ENCODE data around the gene DDX56. TPM values are rescaled to one million over a fixed set of nuclear protein-coding genes. Genes with fewer than 3 reads are reported as not detected.

The DDX56 gene
- polyA plus RNA-seq, 1 of the 3 experiments (the other 2 are of a cell fraction) = 97.1 TPM

GRCh38 chr7:44537442-44537841, 36.3 kb downstream of the DDX56 start:
- H3K4me3 ChIP-seq (ENCODE audit: low read depth in 2 of 2, low read length in 1 of 2) = no peak overlapping the region
- no peak overlapping the region for H3K4me2 ChIP-seq
- H3K9me3 ChIP-seq = no peaks in the 10 kb centered on the region
- H3K9me2 ChIP-seq = no peaks in the 10 kb centered on the region
- no peaks in the 10 kb centered on the region for H3K36me3 ChIP-seq (replicated peaks in 1 of 2; ENCODE audit: control insufficient read depth in 1 of 2, insufficient read depth in 2 of 2, low read length in 1 of 2)
- H3K79me2 ChIP-seq (ENCODE audit: insufficient read depth) = no peaks in the 10 kb centered on the region
- WGBS (ENCODE audit: low lambda C conversion rate) = 84% methylated on average over 6 of the region's 6 CpGs
- H3K4me1 ChIP-seq (ENCODE audit: control insufficient read depth in 1 of 2, insufficient read depth in 2 of 2, low read depth in 1 of 2, low read length in 1 of 2) = peaks cover 0 to 16% of the 10 kb centered on the region in 2 experiments; a peak in 1 of 4 replicates
- no peaks in the 10 kb centered on the region for H4K20me1 ChIP-seq (ENCODE audit: insufficient read depth)
- no peak overlapping the region for H2AFZ ChIP-seq (ENCODE audit: low read depth)
- no peaks in the 10 kb centered on the region for H3F3A ChIP-seq (replicated peaks; ENCODE audit: insufficient read depth)
- ChIA-PET POLR2A (interaction anchor here (1.3 kb wide), 1 partner anchor 37 kb away, joined by 4 read pairs; no protein-coding TSS in a partner anchor), CTCF (interaction anchor here (0.6 to 5.3 kb wide), 6 partner anchors 7 to 440 kb away, joined by 3 to 34 read pairs (median 5); no protein-coding TSS in a partner anchor)
- TF ChIP-seq GABPA (IDR thresholded peaks at IDR 0.05; ENCODE audit: low read depth) (no peak), RCOR1 (IDR thresholded peaks at IDR 0.05; ENCODE audit: low read length) (no peak)
- no peak for DNase-seq
- no peaks in the 10 kb centered on the region for H3K27me3 ChIP-seq (ENCODE audit: insufficient read depth)
- H3K9ac ChIP-seq = no peak overlapping the region
- H3K27ac ChIP-seq (ENCODE audit: low read depth in 2 of 2, low read length in 1 of 2) = no peak overlapping the region

GRCh38 chr7:44536090-44536489, 37.6 kb downstream of the DDX56 start:
- 65% methylated on average over 10 of the region's 10 CpGs for WGBS (ENCODE audit: low lambda C conversion rate)
- no peak overlapping the region for H3K27ac ChIP-seq (ENCODE audit: low read depth in 2 of 2, low read length in 1 of 2)
- no peak overlapping the region for H3K4me2 ChIP-seq
- H3K4me3 ChIP-seq (ENCODE audit: low read depth in 2 of 2, low read length in 1 of 2) = no peak overlapping the region
- H3K79me2 ChIP-seq (ENCODE audit: insufficient read depth) = no peaks in the 10 kb centered on the region
- CTCF ChIA-PET = interaction anchor here (1.4 to 5.3 kb wide), 6 partner anchors 8 to 295 kb away, joined by 6 to 34 read pairs (median 26); no protein-coding TSS in a partner anchor
- H3K36me3 ChIP-seq (replicated peaks in 1 of 2; ENCODE audit: control insufficient read depth in 1 of 2, insufficient read depth in 2 of 2, low read length in 1 of 2) = no peaks in the 10 kb centered on the region
- TF ChIP-seq SMC3 (IDR thresholded peaks at IDR 0.05; ENCODE audit: low read depth, low read length) = no peak
- no peak for TF ChIP-seq POLR2AphosphoS5 (IDR thresholded peaks at IDR 0.05; ENCODE audit: low read depth, low read length)
- TF ChIP-seq GABPA (IDR thresholded peaks at IDR 0.05; ENCODE audit: low read depth) = no peak
- no peak for TF ChIP-seq MXI1 (IDR thresholded peaks at IDR 0.05; ENCODE audit: low read depth, low read length)
- no peak for TF ChIP-seq JUND (IDR thresholded peaks at IDR 0.05)
- TF ChIP-seq TEAD4 (IDR thresholded peaks at IDR 0.05; ENCODE audit: borderline replicate concordance, insufficient read depth) = no peak
- no peak for TF ChIP-seq NRF1 (IDR thresholded peaks at IDR 0.05; ENCODE audit: low read depth, low read length)
- no peak for TF ChIP-seq GATA2 (CRISPR knock-in tag; IDR thresholded peaks at IDR 0.05)
- no peak for TF ChIP-seq TCF12 (IDR thresholded peaks at IDR 0.05)
- TF ChIP-seq TAF1 (IDR thresholded peaks at IDR 0.05; ENCODE audit: borderline replicate concordance, low read depth, low read length) = no peak
- no peak for TF ChIP-seq USF2 (IDR thresholded peaks at IDR 0.05; ENCODE audit: borderline replicate concordance, low read depth, low read length)
- no peak for TF ChIP-seq EZH2phosphoT487 (IDR thresholded peaks at IDR 0.05; ENCODE audit: borderline replicate concordance, low read depth)
- no peak for TF ChIP-seq PBX3 (IDR thresholded peaks at IDR 0.05)
- no peak for TF ChIP-seq RXRA (IDR thresholded peaks at IDR 0.05; ENCODE audit: borderline replicate concordance, low read depth)
- TF ChIP-seq FOSL2 (IDR thresholded peaks at IDR 0.05; ENCODE audit: borderline replicate concordance, low read depth) = no peak
- no peaks in the 10 kb centered on the region for H3K9me2 ChIP-seq
- peaks cover 0 to 6% of the 10 kb centered on the region in 2 experiments; a peak in 1 of 4 replicates for H3K4me1 ChIP-seq (ENCODE audit: control insufficient read depth in 1 of 2, insufficient read depth in 2 of 2, low read depth in 1 of 2, low read length in 1 of 2)
- no peaks in the 10 kb centered on the region for H3K9me3 ChIP-seq
- H4K20me1 ChIP-seq (ENCODE audit: insufficient read depth) = no peaks in the 10 kb centered on the region
- H2AFZ ChIP-seq (ENCODE audit: low read depth) = no peak overlapping the region
- no peak for DNase-seq
- H3K9ac ChIP-seq = no peak overlapping the region
- no peaks in the 10 kb centered on the region for H3K27me3 ChIP-seq (ENCODE audit: insufficient read depth)
- H3F3A ChIP-seq (replicated peaks; ENCODE audit: insufficient read depth) = no peaks in the 10 kb centered on the region
- POLR2A ChIA-PET = interaction anchor here (1.3 kb wide), 1 partner anchor 38 kb away, joined by 4 read pairs; no protein-coding TSS in a partner anchor
